SK-N-DZ (cell line): ENCODE results near the gene TCEAL7. TPM values are rescaled to one million over a fixed set of nuclear protein-coding genes. Genes with fewer than 3 reads are reported as not detected.
A peak's percentile ranks its signal among the peaks of the same experiment; 100 is the strongest.
"Not testable (repeated sequence)": the region's sequence is repeated elsewhere in the genome, so short reads cannot be mapped to it uniquely, and the experiment has no call there.

Source experiments
- DNase-seq: peaks from one replicate; pipeline ENCODE4 v3.0.0-alpha.2; 2015; ENCODE audit warnings: low spot score
- polyA plus RNA-seq, 2 experiments: library from polyadenylated mRNA; depleted of rRNA; stranded (reverse); fragments of >200 nt; gene quantifications; 2 replicates each; pipeline ENCODE4 v1.2.3, GENCODE V29; 2014

Gene TCEAL7
- polyA plus RNA-seq (2014; cell fraction: cytosol; rRNA removed) = 68.2 and 83.1 TPM in 2 replicates
- polyA plus RNA-seq (2014; cell fraction: nucleus; rRNA removed) = 41.4 and 42.5 TPM in 2 replicates

DNA sequence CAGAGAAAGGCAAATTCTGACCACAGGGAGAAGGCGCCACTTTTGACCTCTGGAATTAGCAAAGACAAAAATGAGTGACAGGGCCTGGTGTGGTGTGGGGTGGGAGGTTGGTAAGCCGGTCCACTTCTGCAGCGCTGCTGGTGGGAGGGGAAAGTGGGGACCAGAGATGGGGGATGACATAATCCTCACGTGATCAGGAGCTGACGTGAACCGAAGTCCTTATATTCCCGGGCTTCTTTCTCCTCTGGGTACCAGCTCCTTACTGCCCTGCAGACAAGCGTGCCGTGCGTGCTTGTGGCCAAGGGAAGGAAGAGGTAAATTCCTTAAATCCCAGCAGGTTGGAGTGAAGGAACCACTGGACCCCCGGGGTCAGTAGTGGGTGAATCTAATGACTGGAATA lies at the start of gene TCEAL7:
TCEAL7 (plus strand) TSS at position 249 of the 400 bp plus-strand sequence. CDS start 1,165 bp downstream, outside the sequence.
- DNase-seq = peak; percentile 61

DNA sequence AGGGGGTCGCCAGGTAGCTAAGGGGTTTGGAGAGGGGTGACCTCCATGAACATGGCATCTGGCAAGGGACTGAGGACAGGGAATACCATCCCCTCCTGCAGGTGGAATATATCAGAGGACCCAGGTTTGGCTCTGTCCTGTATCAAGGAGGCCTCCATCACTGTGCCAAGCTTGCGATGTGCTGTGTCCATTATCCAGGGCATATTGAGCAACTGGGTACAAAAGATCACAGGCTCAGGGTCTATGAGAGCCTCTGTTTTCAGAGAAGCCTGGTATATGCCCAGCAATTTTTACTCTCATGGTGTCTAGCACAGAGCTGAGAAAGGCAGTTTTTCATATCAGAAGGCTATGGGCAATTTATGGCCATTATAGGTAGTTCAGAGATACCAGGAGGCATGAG lies 36.9 kb upstream of the TCEAL7 start:
- no peak for DNase-seq

- no peak for DNase-seq
These were observed 25.3 kb upstream of the TCEAL7 start for GRCh38 chrX:103304705-103305104.

DNA sequence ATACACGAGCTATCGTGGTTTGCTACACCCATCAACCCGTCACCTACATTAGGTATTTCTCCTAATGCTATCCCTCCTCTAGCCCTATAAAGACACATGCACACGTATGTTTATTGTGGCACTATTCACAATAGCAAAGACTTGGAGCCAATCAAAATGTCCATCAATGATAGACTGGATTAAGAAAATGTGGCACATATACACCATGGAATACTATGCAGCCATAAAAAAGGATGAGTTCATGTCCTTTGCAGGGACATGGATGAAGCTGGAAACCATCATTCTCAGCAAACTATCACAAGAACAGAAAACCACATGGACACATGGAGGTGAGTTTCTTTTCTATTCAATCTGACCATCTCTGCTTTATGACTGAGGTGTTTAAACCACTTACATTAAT lies 24.4 kb upstream of the TCEAL7 start:
- not testable (repeated sequence) for DNase-seq

DNA sequence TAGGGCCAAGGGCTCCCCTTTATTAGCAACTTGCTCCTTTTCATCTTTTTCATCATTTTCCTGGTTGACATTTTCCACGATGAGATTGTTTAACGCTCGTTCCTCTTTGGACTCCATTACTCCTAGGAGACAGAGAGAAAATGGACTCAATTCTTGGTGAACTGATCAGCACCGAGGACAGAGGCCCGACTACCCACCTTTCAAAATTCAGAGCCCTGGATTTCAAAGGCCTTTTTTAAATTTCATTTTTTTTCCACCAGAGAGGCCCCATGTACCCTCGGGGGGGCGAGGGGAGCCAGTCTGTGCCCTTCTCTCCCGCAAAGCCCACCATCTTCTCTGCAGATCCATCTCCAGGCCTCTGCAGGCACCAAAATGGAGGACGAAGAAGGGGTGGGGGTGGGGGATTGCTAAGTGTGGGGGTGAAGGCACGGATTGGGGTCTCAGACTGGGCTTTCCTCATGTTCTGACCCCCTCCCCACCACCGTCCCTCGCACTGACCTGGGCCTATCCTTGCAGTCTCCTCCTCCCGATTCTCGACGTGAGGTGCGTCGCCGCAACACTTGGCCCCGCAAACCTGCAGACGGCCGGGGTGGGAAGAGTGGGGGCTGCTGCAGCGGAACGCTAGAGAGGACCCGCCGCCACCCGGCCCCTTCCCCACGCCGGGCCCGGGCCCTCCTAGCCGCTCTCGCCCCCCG lies 20.0 kb upstream of the TCEAL7 start:
- no peak for DNase-seq

DNA sequence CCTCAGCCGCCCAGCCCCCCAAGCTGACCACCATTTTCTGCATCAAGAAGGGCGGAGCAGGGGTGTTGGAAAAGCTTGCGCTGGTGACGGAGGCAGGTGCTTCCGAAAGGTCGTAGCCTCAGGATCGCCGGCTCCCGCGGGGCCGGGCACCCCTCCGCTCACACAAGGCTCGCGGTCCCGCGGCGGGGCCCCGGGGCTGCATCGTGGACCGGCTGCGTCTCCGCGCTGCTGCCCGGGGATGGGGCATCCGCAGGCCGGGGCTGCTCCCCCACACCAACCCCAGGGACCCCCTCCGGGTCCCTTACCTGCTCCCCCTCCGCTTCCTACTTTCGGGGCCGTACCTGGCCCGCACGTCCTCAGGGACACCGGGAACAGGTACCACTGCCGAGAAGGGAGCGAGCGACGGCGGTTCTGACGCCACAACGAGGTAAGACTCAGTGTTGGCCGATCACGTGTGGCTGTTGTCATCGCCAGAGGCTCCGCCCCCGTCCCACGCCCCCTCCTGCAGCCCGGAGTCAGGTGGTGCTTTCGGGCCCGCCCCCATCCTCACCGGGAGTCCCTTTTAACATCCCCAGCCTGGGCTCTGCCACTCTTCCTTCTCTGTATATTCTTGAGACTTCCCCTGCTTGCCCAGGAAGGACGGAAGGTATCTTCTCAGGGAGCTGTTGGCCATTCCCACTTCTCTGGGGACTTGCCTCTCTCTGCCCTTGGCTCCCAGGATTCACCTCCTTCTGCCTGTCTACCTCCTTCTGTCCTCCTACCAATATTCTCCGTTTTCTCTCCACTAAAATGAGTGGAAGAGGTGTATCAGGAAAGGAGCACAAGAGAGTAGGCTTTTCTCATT lies 19.3 kb upstream of the TCEAL7 start, which contains the start of gene BEX2:
BEX2 (minus strand) TSS at position 436 of the 844 bp plus-strand sequence. CDS start 1,014 bp downstream, outside the sequence.
- peak; percentile 52 for DNase-seq

GRCh38 chrX:103311399-103311780 lies 18.6 kb upstream of the TCEAL7 start:
- DNase-seq = no peak

DNA sequence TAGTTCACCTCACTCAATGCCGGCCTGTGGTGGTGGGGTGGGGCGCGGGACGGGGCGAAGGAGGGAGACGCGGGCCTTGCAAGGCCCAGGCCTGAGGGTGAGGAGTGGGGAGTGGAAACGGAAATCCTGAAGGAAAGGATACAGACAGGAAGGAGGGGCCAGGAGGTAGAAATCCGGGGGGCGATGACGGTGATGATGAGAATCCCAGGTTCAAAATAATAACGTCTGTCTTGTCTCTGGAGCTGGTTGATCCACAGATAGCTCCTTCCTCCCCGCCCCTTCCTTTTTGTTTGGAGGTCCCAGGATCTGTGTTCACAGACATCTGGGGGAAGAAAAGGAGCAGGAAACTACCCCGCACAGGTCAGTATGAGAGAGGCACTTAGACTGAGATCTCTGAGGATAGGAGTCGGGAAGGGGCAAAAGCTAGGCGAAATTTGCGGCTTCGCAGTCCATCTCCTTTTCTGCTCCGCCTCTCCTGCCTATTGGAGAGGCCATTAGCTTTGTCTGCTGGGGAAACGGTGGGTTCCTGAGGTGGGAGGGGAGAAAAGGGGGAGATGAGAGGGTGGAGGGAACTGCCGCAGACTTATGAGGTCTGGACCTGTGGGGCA lies 746 bp downstream of the TCEAL7 start:
- peak; percentile 45 for DNase-seq

DNA sequence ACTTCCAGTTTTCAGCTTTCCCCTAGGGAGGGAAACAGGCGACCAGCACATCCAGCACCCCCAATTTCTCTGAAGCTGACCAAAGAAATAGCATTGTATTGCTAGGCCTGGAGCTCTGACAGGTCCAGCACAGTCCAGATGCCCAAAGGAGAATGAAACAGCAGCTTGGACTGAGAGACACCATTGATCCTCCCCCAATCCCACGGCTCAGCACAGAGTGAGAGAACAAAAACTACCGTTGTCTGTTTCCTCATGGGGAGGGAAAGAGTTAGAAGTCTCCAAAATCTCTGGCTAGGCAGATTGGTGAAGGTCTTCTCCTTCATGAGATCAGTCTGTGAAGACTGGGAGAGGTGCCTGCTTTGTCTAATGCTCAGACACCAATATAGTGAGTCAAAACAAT lies 8.6 kb downstream of the TCEAL7 start:
- DNase-seq = no peak

- DNase-seq = peak; percentile 15
These were observed 13.1 kb downstream of the TCEAL7 start for GRCh38 chrX:103343105-103343504.

DNA sequence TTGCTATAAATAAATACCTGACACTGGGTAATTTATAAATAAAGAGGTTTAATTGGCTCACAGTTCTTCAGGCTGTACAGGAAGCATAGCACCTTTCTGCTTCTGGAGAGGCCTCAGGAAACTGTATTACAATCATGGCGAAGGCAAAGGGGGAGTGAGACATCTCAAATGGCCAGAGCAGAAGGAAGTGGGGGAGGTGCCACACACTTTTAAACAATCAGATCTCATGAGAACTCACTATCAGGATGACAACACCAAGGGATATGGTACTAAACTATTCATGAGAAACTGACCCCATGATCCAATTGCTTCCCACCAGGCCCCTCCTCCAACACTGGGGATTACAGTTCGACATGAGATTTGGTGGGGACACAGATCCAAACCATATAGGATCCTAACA lies 14.6 kb downstream of the TCEAL7 start:
- DNase-seq = no peak

- DNase-seq = no peak
These were observed 17.8 kb downstream of the TCEAL7 start for GRCh38 chrX:103347682-103348397.

DNA sequence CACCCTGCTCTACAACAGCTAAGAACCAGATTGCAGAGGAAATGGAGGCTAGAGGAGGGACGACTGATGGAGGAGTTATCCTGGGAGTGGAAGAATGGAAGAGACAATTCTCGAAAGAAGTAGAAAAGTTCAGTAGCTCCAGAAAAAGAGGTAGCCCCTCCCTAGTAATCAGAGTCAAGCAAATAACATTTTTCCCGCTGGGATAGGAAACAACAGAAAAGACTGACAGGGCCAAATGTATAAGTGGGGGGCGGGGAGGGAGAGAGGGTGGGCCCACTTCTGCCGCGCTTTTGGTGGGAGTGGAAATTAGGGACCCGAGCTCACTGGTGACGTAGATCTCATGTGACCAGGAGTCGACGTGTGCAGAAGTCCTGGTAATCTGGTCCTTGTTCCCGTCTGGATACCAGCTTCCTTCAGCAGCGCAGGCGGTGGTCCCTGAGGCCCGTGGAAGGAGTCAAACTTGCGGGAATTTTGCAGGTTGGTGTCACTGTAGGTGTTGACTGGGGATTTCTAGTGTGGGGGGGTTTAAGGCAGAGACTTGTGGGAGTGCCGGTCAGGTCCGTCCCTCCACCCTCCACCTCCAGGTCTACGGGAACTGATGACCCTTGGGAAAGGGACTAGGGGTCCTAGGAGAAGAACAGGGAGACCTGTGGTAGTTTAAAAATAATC lies 26.2 kb downstream of the TCEAL7 start, which contains the start of gene TCEAL9:
TCEAL9 (plus strand) TSS at position 377 of the 669 bp plus-strand sequence. CDS start 1,179 bp downstream, outside the sequence.
- DNase-seq = peak; percentile 66

- no peak for DNase-seq
These were observed 26.8 kb downstream of the TCEAL7 start for GRCh38 chrX:103356858-103357257.

DNA sequence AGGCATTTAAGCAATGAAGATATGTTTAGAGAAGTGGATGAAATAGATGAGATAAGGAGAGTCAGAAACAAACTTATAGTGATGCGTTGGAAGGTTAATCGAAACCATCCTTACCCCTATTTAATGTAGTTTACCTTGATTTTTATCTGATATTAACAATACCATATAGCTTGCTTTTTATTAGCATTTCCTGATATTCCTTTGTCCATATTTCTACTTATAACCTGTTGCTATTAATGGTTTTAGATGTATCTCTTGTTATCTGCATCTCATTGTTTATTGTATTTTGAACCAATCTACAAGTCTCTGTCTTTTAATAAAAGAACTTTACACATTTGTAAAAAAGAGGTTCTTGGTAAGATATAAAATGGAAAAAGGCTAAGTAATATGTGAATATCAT lies 27.8 kb downstream of the TCEAL7 start:
- no peak for DNase-seq

GRCh38 chrX:103359605-103360004 lies 29.6 kb downstream of the TCEAL7 start:
- not testable (repeated sequence) for DNase-seq

GRCh38 chrX:103360092-103360491 lies 30.1 kb downstream of the TCEAL7 start:
- DNase-seq = no peak

- DNase-seq = no peak
These were observed 30.9 kb downstream of the TCEAL7 start for GRCh38 chrX:103360916-103361315.

GRCh38 chrX:103361798-103362197 lies 31.8 kb downstream of the TCEAL7 start:
- no peak for DNase-seq

- no peak for DNase-seq
These were observed 32.4 kb downstream of the TCEAL7 start for GRCh38 chrX:103362474-103362873.

DNA sequence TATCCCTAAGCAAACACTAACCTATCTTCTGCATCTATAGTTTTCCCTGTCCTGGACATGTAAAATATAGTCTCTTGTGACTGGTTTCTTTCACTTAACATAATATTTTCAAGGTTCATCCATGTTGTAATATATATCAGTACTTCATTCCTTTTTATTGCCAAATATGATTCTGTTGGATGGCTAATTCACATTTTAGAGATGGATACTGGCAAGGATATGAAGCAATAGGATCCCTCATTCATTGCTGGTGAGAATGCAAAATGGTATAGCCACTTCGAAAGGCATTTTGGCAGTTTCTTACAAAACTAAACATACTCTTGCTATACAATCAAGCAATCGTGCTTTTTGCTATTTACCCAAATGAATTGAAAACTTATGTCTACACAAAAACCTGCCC lies 33.0 kb downstream of the TCEAL7 start:
- no peak for DNase-seq
